Cardiac muscle cell (in vitro differentiated cells and primary cell): ENCODE results near the gene PLA2G15. TPM values are rescaled to one million over a fixed set of nuclear protein-coding genes. Genes with fewer than 3 reads are reported as not detected.

Experiments
- DNase-seq, 2 donors: peaks; one replicate each; pipeline versions ENCODE4 v3.0.0 to v3.0.0-alpha.2; 2010 to 2017; ENCODE audit warnings: low read depth in 1 of 2, low spot score in 1 of 2
- H3K27ac ChIP-seq: fragments of 200-600 bp; sonication (generic); 2 replicates; pipeline ENCODE4 v1.5.1; 2016
- H3K27me3 ChIP-seq: fragments of 200-600 bp; sonication (generic); 2 replicates; pipeline ENCODE4 v1.6.0; 2016; ENCODE audit warnings: control low read depth
- H3K36me3 ChIP-seq: fragments of 200-600 bp; sonication (generic); 2 replicates; pipeline ENCODE4 v1.5.1; 2016; ENCODE audit warnings: control low read depth
- H3K4me1 ChIP-seq: fragments of 200-600 bp; sonication (generic); 2 replicates; pipeline ENCODE4 v1.8.1; 2017; ENCODE audit warnings: low read depth, mild to moderate bottlenecking, mixed run types
- H3K4me3 ChIP-seq: fragments of 200-600 bp; sonication (generic); 2 replicates; pipeline ENCODE4 v1.5.1; 2016; ENCODE audit warnings: mild to moderate bottlenecking
- H3K9me3 ChIP-seq: fragments of 200-600 bp; sonication (generic); 2 replicates; pipeline ENCODE4 v1.5.1; 2017; ENCODE audit warnings: low read depth, mild to moderate bottlenecking, control low read depth
- CTCF ChIP-seq: IDR thresholded peaks from 2 replicates; pipeline ENCODE4 v1.5.1; 2012; ENCODE audit warnings: low read depth, mild to moderate bottlenecking, low read length
- polyA plus RNA-seq: library from polyadenylated mRNA; unstranded; fragments of >200 nt; fragmentation: Nextera tagmentation; extraction: Ambion mirVana; gene quantifications from 2 replicates; pipeline ENCODE4 v1.2.1, GENCODE V29; 2016
- total RNA-seq: library from RNA; depleted of rRNA; stranded (reverse); fragments of >200 nt; gene quantifications from 2 replicates; pipeline ENCODE4 v1.2.3, GENCODE V29; 2016

The PLA2G15 gene
- total and polyA plus RNA-seq, 2 experiments from 2014 or later, result 17.5 to 18.0 TPM

DNA sequence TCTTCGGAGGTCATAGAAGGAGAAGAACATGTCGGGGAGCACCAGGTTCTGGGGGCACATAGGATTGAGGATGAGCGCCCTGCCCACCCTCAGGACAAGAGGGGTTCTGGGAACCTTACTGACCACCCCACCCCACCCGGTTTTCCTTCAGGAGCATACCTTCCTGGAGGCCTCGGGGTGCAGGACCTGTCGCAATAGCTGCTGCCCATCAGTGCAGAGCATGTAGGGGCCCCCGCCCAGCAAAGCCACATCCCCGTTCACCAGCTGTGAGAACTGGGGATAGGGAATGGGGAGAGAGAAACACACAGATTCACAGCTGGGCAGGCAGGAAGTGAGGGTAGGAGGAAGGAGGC lies 11.4 kb upstream of the PLA2G15 start:
- no peak overlapping the region for H3K4me3 ChIP-seq
- no peak overlapping the region for H3K27ac ChIP-seq
- peaks cover 13% of the 10 kb centered on the region for H3K4me1 ChIP-seq

DNA sequence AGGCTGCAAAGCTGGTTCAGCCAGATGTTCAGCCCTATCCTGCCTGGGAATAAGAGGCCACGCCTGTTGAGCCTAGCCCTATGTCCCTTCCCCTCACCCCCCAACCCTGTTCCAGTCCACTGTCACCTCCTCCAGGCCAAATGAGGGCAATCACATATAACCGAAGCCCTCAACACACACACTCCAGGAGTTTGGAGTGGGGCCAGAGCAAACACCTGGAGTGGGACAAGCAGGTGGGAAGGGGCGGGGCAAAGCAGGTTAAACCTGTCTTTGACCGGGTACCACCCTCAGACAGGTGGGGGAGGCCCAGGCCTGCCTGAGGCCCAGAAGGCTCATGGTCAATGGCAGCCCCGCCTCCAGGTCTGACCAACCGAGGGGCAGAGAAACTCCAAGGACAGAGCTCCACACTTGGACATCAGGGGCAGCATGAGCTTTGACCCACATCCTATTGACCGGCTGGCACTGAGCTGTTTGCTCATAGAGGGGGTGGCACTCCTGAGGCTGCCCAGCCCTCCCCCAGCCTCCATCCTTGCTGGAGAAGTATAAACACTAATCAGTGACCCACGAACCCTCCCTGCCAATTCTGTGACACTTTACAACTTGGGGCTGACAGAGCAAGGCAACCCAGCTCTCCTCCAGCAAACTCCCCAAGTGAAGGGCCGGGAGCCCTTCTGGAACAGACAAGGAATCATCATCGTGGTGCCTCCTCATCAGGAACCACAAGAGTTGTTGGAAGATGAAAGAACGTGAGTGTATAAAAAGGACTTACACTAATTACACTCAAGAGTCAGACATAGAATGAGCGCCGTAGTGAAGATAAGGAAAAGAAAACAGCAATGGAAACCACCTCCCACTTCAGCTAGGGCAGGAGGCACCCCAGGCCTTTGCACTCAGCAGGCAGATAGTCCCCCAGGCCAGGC lies 10.7 kb upstream of the PLA2G15 start:
- H3K9me3 ChIP-seq, result no peaks in the 10 kb centered on the region
- no peaks in the 10 kb centered on the region for H3K36me3 ChIP-seq
- no peak overlapping the region for H3K27ac ChIP-seq
- H3K4me3 ChIP-seq, result no peak overlapping the region
- peaks cover 13% of the 10 kb centered on the region for H3K4me1 ChIP-seq
- no peak for TF ChIP-seq CTCF
- H3K27me3 ChIP-seq, result peaks cover 39% of the 10 kb centered on the region
- DNase-seq, result no peak

More for the DNA sequence above, 11.4 kb upstream of the PLA2G15 start:
- H3K36me3 ChIP-seq, result no peaks in the 10 kb centered on the region
- TF ChIP-seq CTCF, result no peak
- no peak for DNase-seq
- no peaks in the 10 kb centered on the region for H3K9me3 ChIP-seq
- peaks cover 39% of the 10 kb centered on the region for H3K27me3 ChIP-seq

DNA sequence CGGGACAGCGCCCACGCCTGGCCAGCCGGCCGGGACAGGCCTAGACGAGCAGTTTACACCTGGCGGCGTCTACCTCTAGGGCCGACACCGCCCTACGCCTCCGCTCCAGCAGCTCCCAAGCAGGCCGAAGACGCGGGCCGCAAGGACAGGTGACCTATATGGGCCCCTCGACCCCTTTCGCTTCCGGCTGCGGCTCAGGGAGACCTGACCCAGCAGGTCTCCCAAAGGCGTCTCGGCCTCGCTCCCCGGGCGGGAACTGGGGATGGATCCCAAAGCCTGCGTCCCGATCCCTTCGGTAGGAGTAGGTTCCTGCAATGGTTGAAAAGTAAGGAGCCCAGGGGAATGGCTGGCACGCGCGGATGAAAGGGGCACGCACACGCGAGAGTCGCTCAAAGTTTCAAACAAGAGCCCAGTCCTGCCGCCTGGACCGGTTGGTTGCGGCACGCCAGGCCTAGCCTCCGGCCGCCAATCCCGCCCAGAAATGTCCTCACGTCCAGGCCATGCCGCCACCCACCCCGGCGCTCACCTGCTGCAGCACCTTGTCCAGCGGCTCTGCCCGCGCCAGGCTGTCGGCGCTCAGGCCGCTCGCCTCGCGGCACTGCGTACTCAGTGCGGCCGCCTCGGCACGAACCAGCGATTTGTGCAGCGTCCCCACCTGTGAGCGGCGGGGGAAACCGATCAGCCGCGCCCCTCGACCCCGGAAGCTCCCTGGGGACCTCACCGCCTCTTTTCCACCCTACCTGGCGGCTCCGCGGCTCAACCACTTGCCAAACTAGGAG lies 9.9 kb upstream of the PLA2G15 start:
- no peak overlapping the region for H3K27ac ChIP-seq
- H3K27me3 ChIP-seq, result peaks cover 39% of the 10 kb centered on the region
- H3K4me3 ChIP-seq, result peak overlapping the region; percentile 30
- peak; percentile 17 for TF ChIP-seq CTCF
- H3K4me1 ChIP-seq, result peaks cover 13% of the 10 kb centered on the region
- no peaks in the 10 kb centered on the region for H3K9me3 ChIP-seq
- no peaks in the 10 kb centered on the region for H3K36me3 ChIP-seq
- DNase-seq, result peak in 1 of 2 donors; percentile 29

GRCh38 chr16:68235887-68236136 lies 9.4 kb upstream of the PLA2G15 start, which contains the start of gene ESRP2:
ESRP2 (minus strand) TSS chr16:68236127; CDS start chr16:68236045, 82 bp downstream.
- no peak for TF ChIP-seq CTCF
- H3K9me3 ChIP-seq, result no peaks in the 10 kb centered on the region
- peak within 1 kb of the TSS; percentile 38 for H3K4me3 ChIP-seq
- H3K27me3 ChIP-seq, result peaks cover 39% of the 10 kb centered on the region
- no peak within 1 kb of the TSS for H3K27ac ChIP-seq
- H3K4me1 ChIP-seq, result peaks cover 13% of the 10 kb centered on the region
- no peak for DNase-seq
- H3K36me3 ChIP-seq, result no peaks in the 10 kb centered on the region

- H3K9me3 ChIP-seq, result no peaks in the 10 kb centered on the region
- peaks cover 13% of the 10 kb centered on the region for H3K4me1 ChIP-seq
- no peak for TF ChIP-seq CTCF
- no peaks in the 10 kb centered on the region for H3K36me3 ChIP-seq
- peak in 1 of 2 donors; percentile 43 for DNase-seq
- H3K27me3 ChIP-seq, result peaks cover 39% of the 10 kb centered on the region
- H3K4me3 ChIP-seq, result peak overlapping the region; percentile 30
- no peak overlapping the region for H3K27ac ChIP-seq
These were observed 8.9 kb upstream of the PLA2G15 start for GRCh38 chr16:68236137-68236825.
